ENCODE measurements around the gene ZNF830.
"Not testable (repeated sequence)": the region's sequence is repeated elsewhere in the genome, so short reads cannot be mapped to it uniquely, and the experiment has no call there.

Gene ZNF830

GRCh38 chr17:34999456-34999855 lies 38.1 kb downstream of the ZNF830 start:
- ATAC-seq = no peak

DNA sequence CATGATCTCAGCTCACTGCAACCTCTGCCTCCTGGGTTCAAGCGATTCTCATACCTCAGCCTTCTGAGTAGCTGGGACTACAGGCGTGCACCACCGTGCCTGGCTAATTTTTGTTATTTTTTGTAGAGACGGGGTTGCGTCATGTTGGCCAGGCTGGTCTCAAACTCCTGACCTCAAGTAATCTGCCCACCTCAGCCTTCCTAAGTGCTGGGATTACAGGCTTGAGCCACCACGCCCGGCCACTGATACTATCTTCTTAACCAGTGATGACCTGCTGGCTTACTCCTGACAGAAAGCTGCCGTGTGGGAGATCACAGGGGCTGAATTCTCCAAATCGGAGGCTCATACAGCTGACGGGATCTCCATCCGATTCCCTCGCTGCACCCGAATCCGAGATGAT lies 39.6 kb downstream of the ZNF830 start:
- ATAC-seq = not testable (repeated sequence)

More at GRCh38 chr17:34999456-34999855, 38.1 kb downstream of the ZNF830 start:
- TF ChIP-seq PPARA (CRISPR knock-in tag; IDR thresholded peaks at IDR 0.05; ENCODE audit: borderline replicate concordance) (no peak), ZFP30 (CRISPR knock-in tag; IDR thresholded peaks at IDR 0.05) (no peak), ZC3H10 (CRISPR knock-in tag; IDR thresholded peaks at IDR 0.05) (no peak), BACH2 (CRISPR knock-in tag; IDR thresholded peaks at IDR 0.05; ENCODE audit: borderline replicate concordance) (no peak), CSDC2 (CRISPR knock-in tag; IDR thresholded peaks at IDR 0.05) (no peak), TOX (CRISPR knock-in tag; IDR thresholded peaks at IDR 0.05; ENCODE audit: borderline replicate concordance) (no peak), ZNF565 (CRISPR knock-in tag; conservative IDR thresholded peaks at IDR 0.05; ENCODE audit: low read depth) (no peak), ZNF8 (CRISPR knock-in tag; IDR thresholded peaks at IDR 0.05) (no peak), GLIS3 (CRISPR knock-in tag; IDR thresholded peaks at IDR 0.05) (no peak)
- TF ChIP-seq, protein P1, sequence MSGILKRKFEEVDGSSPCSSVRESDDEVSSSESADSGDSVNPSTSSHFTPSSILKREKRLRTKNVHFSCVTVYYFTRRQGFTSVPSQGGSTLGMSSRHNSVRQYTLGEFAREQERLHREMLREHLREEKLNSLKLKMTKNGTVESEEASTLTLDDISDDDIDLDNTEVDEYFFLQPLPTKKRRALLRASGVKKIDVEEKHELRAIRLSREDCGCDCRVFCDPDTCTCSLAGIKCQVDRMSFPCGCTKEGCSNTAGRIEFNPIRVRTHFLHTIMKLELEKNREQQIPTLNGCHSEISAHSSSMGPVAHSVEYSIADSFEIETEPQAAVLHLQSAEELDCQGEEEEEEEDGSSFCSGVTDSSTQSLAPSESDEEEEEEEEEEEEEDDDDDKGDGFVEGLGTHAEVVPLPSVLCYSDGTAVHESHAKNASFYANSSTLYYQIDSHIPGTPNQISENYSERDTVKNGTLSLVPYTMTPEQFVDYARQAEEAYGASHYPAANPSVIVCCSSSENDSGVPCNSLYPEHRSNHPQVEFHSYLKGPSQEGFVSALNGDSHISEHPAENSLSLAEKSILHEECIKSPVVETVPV (CRISPR knock-in tag; IDR thresholded peaks at IDR 0.05) = no peak

GRCh38 chr17:35001549-35001948 lies 40.2 kb downstream of the ZNF830 start:
- ATAC-seq = no peak
- TF ChIP-seq BACH2 (CRISPR knock-in tag; IDR thresholded peaks at IDR 0.05; ENCODE audit: borderline replicate concordance) (no peak), ISL1 (CRISPR knock-in tag; IDR thresholded peaks at IDR 0.05) (no peak), CREB5 (CRISPR knock-in tag; IDR thresholded peaks at IDR 0.05; ENCODE audit: low read depth) (no peak), TOX (CRISPR knock-in tag; IDR thresholded peaks at IDR 0.05; ENCODE audit: borderline replicate concordance) (no peak), ZFP30 (CRISPR knock-in tag; IDR thresholded peaks at IDR 0.05) (no peak), CSDC2 (CRISPR knock-in tag; IDR thresholded peaks at IDR 0.05) (no peak), SNAI2 (CRISPR knock-in tag; IDR thresholded peaks at IDR 0.05) (no peak), OSR1 (CRISPR knock-in tag; IDR thresholded peaks at IDR 0.05) (no peak), ZFP3 (CRISPR knock-in tag; IDR thresholded peaks at IDR 0.05) (no peak), ESRRG (CRISPR knock-in tag; IDR thresholded peaks at IDR 0.05) (no peak), POU6F1 (CRISPR knock-in tag; IDR thresholded peaks at IDR 0.05; ENCODE audit: borderline replicate concordance, low read depth) (no peak), PATZ1 (CRISPR knock-in tag; IDR thresholded peaks at IDR 0.05; ENCODE audit: borderline replicate concordance) (no peak), PPARA (CRISPR knock-in tag; IDR thresholded peaks at IDR 0.05; ENCODE audit: borderline replicate concordance) (no peak), ZNF8 (CRISPR knock-in tag; IDR thresholded peaks at IDR 0.05) (no peak), ZC3H10 (CRISPR knock-in tag; IDR thresholded peaks at IDR 0.05) (no peak), ZNF565 (CRISPR knock-in tag; conservative IDR thresholded peaks at IDR 0.05; ENCODE audit: low read depth) (no peak), ARNTL (CRISPR knock-in tag; IDR thresholded peaks at IDR 0.05; ENCODE audit: borderline replicate concordance, low read depth) (no peak), GLIS3 (CRISPR knock-in tag; IDR thresholded peaks at IDR 0.05) (no peak)

DNA sequence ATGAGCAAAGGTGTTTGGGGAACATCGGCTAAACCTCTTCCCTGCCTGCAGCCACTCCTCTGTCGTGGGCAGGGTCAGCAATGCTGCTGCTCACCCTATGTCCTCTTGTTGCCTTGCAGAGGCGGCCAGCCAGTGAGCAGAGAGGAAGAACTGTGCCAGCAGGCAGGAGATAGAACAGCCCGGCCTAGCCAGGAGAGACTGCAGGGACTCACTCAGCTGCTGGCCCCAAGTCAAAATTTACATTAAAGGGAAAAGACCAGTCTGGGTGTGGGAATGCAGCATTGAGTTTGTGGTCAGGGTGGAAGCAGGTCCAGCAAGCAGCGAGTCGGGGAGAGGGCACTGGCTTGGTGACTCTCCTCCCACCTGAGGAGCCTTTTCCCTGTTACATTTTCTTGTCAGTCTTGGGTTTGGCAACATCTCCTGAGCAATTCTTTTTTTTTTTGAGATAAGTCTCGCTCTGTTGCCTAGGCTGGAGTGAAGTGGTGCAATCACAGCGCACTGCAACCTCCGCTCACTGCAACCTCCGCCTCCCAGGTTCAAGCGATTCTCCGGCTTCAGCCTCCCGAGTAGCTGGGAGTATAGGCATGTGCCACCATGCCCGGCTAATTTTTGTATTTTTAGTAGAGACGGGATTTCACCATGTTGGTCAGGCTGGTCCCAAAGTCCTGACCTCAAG lies 41.7 kb downstream of the ZNF830 start:
- ATAC-seq = peak; percentile 75
- TF ChIP-seq POU6F1 (CRISPR knock-in tag; IDR thresholded peaks at IDR 0.05; ENCODE audit: borderline replicate concordance, low read depth) (no peak), ISL1 (CRISPR knock-in tag; IDR thresholded peaks at IDR 0.05) (peak; percentile 26; the same call in 1 of the 2 replicates)
